Pons (tissue), 1 donor: ENCODE measurements around the gene ARL17A.
"Not testable (repeated sequence)": the region's sequence is repeated elsewhere in the genome, so short reads cannot be mapped to it uniquely, and the experiment has no call there.

Experiments
- DNase-seq: peaks from one replicate; pipeline ENCODE4 v3.0.0-alpha.2; 2016; ENCODE audit warnings: low spot score

The ARL17A gene

DNA sequence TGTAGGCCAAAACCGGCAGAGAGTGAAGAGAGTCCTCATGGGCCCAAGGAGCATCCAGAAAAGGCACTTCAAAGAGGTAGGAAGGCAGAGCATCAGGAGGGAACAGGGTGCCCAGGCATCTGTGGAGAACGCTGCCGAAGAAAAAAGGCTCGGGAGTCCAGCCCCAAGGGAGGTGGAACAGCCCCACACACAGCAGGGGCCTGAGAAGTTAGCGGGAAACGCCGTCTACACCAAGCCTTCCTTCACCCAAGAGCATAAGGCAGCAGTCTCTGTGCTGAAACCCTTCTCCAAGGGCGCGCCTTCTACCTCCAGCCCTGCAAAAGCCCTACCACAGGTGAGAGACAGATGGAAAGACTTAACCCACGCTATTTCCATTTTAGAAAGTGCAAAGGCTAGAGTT lies 30.9 kb downstream of the ARL17A start:
- DNase-seq = not testable (repeated sequence)

- DNase-seq = not testable (repeated sequence)
Measured at GRCh38 chr17:46534716-46535115, 44.8 kb downstream of the ARL17A start.

- not testable (repeated sequence) for DNase-seq
Measured at GRCh38 chr17:46512168-46512567, 67.3 kb downstream of the ARL17A start, which contains the start of gene LRRC37A2. TSS of gene LRRC37A2 (plus strand) at chr17:46512468. CDS start at chr17:46512713, 245 bp downstream.

DNA sequence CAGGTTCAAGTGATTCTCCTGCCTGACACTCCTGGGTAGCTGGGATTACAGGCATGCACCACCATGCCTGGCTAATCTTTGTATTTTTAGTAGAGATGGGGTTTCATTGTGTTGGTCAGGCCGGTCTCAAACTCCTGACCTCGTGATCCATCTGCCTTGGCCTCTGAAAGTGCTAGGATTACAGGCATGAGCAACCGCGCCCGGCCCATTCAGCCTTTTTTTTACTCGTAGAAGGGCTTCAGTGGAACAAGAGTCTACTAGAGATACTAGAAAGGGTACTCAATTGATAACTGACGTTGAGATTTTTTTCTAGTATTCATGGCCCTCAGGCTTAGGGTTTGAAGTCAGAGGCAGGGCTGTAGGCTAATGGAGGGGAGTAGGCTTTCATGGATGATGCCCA lies 73.6 kb downstream of the ARL17A start:
- not testable (repeated sequence) for DNase-seq

DNA sequence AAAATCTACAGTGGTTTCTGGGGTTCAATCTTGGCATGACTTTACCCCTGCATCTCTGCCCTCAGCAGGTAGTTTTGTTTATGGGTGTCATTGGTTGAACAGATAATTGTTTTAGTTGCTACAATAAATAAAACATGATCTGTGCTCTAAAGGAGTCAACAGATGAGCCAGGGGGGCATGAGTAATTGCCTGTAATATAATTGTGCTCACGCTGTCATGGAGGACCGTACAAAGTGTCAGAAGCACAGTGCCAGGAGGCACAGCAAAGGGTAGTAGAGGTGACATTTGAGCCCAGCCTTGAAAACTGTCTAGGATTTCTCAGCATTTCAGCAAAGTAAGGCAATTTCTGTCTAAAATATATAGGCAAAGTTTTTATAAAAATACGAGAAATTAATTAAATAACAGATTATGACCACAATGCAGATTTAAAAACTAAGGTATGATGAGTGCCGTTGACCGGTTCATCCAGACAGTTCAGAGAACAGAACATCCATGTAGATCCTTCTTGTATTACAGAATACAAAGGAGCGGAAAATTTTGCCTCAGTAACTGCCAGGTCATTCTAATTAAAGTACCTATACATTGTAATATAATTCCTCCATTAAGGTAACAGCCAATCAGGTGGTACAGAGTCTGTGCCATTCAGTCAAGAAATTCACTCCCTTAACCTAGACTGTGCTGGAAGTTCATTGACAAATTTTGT lies 79.9 kb downstream of the ARL17A start:
- not testable (repeated sequence) for DNase-seq

- DNase-seq = not testable (repeated sequence)
Measured at GRCh38 chr17:46492021-46492420, 87.5 kb downstream of the ARL17A start.

- DNase-seq = not testable (repeated sequence)
Measured at GRCh38 chr17:46481310-46481709, 98.2 kb downstream of the ARL17A start.

DNA sequence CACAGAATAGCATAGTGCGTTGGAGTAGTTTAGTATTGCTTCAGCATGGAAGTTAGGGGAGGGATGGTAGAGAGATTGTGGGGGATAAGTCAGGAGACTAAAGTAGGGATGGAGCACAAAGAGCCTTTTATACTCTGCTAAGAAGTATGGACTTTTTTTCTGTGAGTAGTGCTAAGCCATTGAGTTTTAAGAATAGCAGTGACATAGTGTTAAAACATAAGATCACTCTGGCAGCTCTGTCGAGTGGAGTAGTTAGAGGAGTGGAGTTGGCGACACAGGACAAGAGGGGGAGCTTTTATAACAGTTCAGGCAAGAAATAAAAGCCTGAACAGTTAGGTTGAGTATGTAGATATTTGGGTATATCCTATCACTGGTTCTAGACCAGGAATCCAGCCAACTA lies 100.7 kb downstream of the ARL17A start:
- not testable (repeated sequence) for DNase-seq

DNA sequence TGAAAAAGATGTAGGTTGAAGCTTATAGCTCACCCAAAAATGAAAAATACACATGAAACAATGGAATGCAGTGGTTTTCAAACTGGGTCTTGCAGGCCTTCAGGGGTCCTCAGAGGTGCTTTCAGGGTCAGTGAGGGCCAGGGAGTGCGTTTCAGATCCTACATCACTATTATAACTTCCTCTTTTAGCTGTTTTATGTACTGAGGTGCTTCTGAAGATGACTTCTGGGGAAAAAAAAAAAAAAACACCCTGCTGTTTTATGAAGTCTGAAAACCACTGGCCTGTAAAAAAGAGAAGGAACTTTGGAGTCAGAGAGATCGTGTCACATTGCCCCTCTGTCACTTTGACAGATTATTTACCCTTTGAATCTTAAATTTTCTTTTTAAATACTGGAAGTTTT lies 103.9 kb downstream of the ARL17A start:
- DNase-seq = not testable (repeated sequence)

- not testable (repeated sequence) for DNase-seq
Measured at GRCh38 chr17:46474489-46474888, 105.0 kb downstream of the ARL17A start.

DNA sequence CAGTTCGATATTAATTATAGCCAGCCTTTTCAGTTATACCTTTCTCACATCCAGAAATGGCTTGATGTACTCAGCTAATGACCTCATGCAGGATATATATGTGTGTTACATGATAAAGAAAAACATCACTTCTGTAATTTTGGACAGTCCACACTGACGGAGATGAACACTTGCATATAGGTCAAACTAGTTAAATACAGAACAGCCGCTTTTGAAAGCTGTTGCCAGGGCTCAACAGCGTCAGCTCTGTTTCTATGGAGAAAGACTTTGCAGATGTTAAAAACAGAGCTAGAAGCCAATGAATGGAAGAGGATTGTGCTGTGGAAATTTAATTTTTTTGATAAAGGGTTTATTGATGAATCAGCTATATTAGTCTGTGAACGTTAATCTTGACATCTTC lies 111.9 kb downstream of the ARL17A start:
- not testable (repeated sequence) for DNase-seq
